ENCODE data around the gene PGLYRP4. TPM values are rescaled to one million over a fixed set of nuclear protein-coding genes. Genes with fewer than 3 reads are reported as not detected.

The PGLYRP4 gene
- polyA plus RNA-seq, 3 donors, result not detected

- Histone ChIP-seq H3K9ac (ENCODE audit: insufficient read depth, low read length, poor library complexity, severe bottlenecking) (no peak overlapping the region), H3K36me3 (replicated peaks in 1 of 2; ENCODE audit: control insufficient read depth in 1 of 2, insufficient read depth in 2 of 2, low read length in 2 of 2) (no peaks in the 10 kb centered on the region), H3K4me3 (replicated peaks in 1 of 3; ENCODE audit: low read depth in 2 of 3, low read length in 3 of 3) (no peak overlapping the region), H2AFZ (ENCODE audit: insufficient read depth, low read depth, low read length, poor library complexity, severe bottlenecking) (no peak overlapping the region), H3K4me1 (ENCODE audit: control insufficient read depth in 1 of 2, insufficient read depth in 2 of 2, low read length in 2 of 2) (peaks cover 70 to 85% of the 10 kb centered on the region in 2 donors), H3K27me3 (ENCODE audit: control insufficient read depth in 2 of 2, insufficient read depth in 2 of 2, low read length in 2 of 2) (no peaks in the 10 kb centered on the region), H3K79me2 (ENCODE audit: insufficient read depth, low read length) (peaks cover 10% of the 10 kb centered on the region), H3K27ac (ENCODE audit: low read depth in 1 of 2, low read length in 2 of 2) (no peak overlapping the region), H3K4me2 (replicated peaks; ENCODE audit: extremely low read depth, low read length, poor library complexity, severe bottlenecking) (no peak overlapping the region), H3K9me3 (replicated peaks in 1 of 2; ENCODE audit: control insufficient read depth in 1 of 2, insufficient read depth in 1 of 2, low read length in 2 of 2) (no peaks in the 10 kb centered on the region), H4K20me1 (ENCODE audit: insufficient read depth, low read length) (no peaks in the 10 kb centered on the region)
- TF ChIP-seq CTCF (IDR thresholded peaks at IDR 0.05), result no peak
- peaks cover 1 to 5% (median 4%) of the 10 kb centered on the region in 3 donors for H3K27me3 Mint-ChIP-seq (ENCODE audit: low read depth in 3 of 3)
- H3K4me3 Mint-ChIP-seq, result peak overlapping the region in 1 of 2 donors; percentile 49
- H3K36me3 Mint-ChIP-seq, result peaks cover 0 to 3% of the 10 kb centered on the region in 2 donors
- 95% methylated on average over 16 of the region's 19 CpGs for WGBS (ENCODE audit: insufficient coverage)
- DNase-seq, result no peak
- intact Hi-C loops (cut with micrococcal nuclease), result no loop called here
- H3K4me1 Mint-ChIP-seq, result peaks cover 82% of the 10 kb centered on the region
- no peaks in the 10 kb centered on the region for H3K9me3 Mint-ChIP-seq
- H3K27ac Mint-ChIP-seq, result no peak overlapping the region
These were observed 48.6 kb upstream of the PGLYRP4 start for GRCh38 chr1:153397051-153397923.

GRCh38 chr1:153396461-153396860 is 47.8 kb upstream of the PGLYRP4 start:
- peaks cover 83% of the 10 kb centered on the region for H3K4me1 Mint-ChIP-seq
- peaks cover 72 to 86% of the 10 kb centered on the region in 2 donors for H3K4me1 ChIP-seq (ENCODE audit: control insufficient read depth in 1 of 2, insufficient read depth in 2 of 2, low read length in 2 of 2)
- H3K4me3 ChIP-seq (replicated peaks in 1 of 3; ENCODE audit: low read depth in 2 of 3, low read length in 3 of 3), result no peak overlapping the region
- no peaks in the 10 kb centered on the region for H3K27me3 ChIP-seq (ENCODE audit: control insufficient read depth in 2 of 2, insufficient read depth in 2 of 2, low read length in 2 of 2)
- H3K36me3 ChIP-seq (replicated peaks in 1 of 2; ENCODE audit: control insufficient read depth in 1 of 2, insufficient read depth in 2 of 2, low read length in 2 of 2), result no peaks in the 10 kb centered on the region
- peaks cover 0 to 3% of the 10 kb centered on the region in 2 donors for H3K36me3 Mint-ChIP-seq
- TF ChIP-seq CTCF (IDR thresholded peaks at IDR 0.05), result no peak
- H3K27ac ChIP-seq (ENCODE audit: low read depth in 1 of 2, low read length in 2 of 2), result no peak overlapping the region
- no peaks in the 10 kb centered on the region for H3K9me3 Mint-ChIP-seq
- no peak overlapping the region for H3K4me3 Mint-ChIP-seq
- intact Hi-C loops (cut with micrococcal nuclease), result no loop called here
- peaks cover 18% of the 10 kb centered on the region for H3K79me2 ChIP-seq (ENCODE audit: insufficient read depth, low read length)
- peaks cover 1 to 5% (median 4%) of the 10 kb centered on the region in 3 donors for H3K27me3 Mint-ChIP-seq (ENCODE audit: low read depth in 3 of 3)
- H4K20me1 ChIP-seq (ENCODE audit: insufficient read depth, low read length), result no peaks in the 10 kb centered on the region
- WGBS (ENCODE audit: insufficient coverage), result 100% methylated on average over 1 of the region's 6 CpGs
- H3K27ac Mint-ChIP-seq, result peak overlapping the region in 2 of 7 donors; percentile 27 to 39
- no peak for DNase-seq
- no peak overlapping the region for H2AFZ ChIP-seq (ENCODE audit: insufficient read depth, low read depth, low read length, poor library complexity, severe bottlenecking)
- no peaks in the 10 kb centered on the region for H3K9me3 ChIP-seq (replicated peaks in 1 of 2; ENCODE audit: control insufficient read depth in 1 of 2, insufficient read depth in 1 of 2, low read length in 2 of 2)
- no peak overlapping the region for H3K9ac ChIP-seq (ENCODE audit: insufficient read depth, low read length, poor library complexity, severe bottlenecking)
- no peak overlapping the region for H3K4me2 ChIP-seq (replicated peaks; ENCODE audit: extremely low read depth, low read length, poor library complexity, severe bottlenecking)

Data from CD14-positive monocyte (primary cell).